Stimulated activated CD4-positive, alpha-beta T cell treated with anti-CD3 and anti-CD28 coated beads, Interleukin-1b, Interleukin-23, amount 100 ng/mL, for 24 hours (primary cell): ENCODE measurements around the gene PUS1.

Experiments used
- DNase-seq, 4 experiments: peaks; one replicate each; pipeline ENCODE4 v3.0.0-alpha.2; 2020; ENCODE audit warnings: low read depth in 4 of 4, low spot score in 1 of 4

The PUS1 gene

DNA sequence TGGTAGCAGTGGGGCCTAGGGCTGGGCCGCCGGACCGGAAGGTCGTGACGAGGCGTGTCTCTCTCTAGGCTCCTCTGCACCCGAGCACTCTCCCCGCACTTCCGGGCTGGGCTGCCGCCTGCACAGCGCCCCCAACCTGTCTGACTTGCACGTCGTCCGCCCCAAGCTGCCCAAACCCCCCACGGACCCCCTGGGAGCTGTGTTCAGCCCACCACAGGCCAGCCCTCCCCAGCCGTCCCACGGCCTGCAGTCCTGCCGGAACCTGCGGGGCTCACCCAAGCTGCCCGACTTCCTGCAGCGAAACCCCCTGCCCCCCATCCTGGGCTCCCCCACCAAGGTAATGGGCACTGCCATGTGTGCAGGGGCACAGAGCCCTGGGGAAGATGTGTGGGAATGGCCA, 13.3 kb upstream of the PUS1 start:
- no peak for DNase-seq

DNA sequence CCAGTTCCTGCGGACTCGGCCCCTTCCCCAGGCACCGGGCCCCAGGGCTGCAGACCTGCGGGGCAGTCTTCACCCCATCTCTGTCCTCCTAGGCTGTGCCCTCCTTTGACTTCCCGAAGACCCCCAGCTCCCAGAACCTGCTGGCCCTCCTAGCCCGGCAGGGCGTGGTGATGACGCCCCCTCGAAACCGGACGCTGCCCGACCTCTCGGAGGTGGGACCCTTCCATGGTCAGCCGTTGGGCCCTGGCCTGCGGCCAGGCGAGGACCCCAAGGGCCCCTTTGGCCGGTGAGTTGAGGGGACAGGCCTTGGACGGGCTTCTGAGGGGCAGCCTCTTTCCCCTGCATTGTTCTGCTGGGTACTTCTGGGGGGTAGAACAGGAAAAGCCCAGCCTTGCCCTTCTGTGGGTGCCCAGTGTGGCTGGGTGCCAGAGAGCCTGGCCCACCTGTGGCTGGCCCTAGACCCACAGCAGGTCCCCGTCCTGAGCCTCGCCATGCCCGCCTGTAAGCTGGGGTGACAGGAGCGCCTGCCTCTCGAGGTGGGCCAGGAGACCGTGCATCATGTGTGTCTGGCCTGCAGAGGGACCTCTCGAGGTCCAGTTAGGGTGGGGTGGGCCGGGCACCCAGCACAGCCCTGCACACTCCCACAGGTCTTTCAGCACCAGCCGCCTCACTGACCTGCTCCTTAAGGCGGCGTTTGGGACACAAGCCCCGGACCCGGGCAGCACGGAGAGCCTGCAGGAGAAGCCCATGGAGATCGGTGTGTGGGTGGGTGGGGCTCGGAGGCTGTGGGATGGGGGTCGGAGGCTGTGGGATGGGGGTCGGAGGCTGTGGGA, 12.6 kb upstream of the PUS1 start:
- DNase-seq = no peak

DNA sequence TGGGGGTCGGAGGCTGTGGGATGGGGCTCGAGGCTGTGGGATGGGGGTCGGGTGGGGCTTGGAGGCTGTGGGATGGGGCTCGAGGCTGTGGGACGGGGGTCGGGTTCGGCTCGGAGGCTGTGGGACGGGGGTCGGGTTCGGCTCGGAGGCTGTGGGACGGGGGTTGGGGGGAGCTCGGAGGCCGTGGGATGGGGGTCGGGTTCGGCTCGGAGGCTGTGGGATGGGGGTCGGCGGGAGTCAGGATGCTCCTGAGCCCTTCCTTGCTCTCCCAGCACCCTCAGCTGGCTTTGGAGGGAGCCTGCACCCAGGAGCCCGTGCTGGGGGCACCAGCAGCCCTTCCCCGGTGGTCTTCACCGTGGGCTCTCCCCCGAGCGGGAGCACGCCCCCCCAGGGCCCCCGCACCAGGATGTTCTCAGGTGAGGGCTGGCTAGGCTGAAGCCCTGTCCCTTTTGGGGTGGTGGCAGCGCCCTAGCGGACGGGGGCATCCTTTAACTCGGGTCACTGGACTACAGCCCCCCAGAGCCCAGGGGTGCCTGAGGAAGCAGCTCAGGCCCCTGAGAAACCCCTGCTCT, 11.9 kb upstream of the PUS1 start:
- no peak for DNase-seq

DNA sequence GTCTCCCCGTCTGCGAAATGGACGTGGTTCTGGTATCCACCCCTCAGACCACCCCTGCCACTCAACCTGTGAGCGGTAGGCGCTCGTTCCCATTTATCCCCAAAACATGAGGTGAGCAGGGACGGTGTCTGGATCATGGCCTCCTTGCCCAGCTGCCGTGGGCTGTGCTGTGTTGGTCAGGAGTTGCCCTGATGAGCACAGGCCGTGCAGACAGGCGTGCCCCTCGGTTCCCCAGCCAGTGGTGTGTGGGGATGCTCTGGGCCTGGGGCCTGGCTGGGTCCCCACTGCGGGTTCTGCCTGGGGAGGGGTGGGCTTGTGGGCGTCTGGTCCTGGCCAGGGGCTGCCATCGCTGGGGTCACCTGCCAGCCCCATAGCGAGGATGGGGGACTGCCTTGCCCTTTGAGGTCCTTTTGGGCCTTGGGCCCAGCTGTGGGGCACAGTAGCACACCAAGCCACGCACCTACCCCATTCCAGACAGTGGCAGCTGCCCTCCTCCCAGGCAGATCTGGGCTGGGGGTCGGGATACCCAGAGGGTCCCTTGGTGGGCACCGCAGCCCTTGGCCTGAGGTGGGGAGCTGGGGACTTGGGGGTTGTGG, 11.3 kb upstream of the PUS1 start:
- no peak for DNase-seq

DNA sequence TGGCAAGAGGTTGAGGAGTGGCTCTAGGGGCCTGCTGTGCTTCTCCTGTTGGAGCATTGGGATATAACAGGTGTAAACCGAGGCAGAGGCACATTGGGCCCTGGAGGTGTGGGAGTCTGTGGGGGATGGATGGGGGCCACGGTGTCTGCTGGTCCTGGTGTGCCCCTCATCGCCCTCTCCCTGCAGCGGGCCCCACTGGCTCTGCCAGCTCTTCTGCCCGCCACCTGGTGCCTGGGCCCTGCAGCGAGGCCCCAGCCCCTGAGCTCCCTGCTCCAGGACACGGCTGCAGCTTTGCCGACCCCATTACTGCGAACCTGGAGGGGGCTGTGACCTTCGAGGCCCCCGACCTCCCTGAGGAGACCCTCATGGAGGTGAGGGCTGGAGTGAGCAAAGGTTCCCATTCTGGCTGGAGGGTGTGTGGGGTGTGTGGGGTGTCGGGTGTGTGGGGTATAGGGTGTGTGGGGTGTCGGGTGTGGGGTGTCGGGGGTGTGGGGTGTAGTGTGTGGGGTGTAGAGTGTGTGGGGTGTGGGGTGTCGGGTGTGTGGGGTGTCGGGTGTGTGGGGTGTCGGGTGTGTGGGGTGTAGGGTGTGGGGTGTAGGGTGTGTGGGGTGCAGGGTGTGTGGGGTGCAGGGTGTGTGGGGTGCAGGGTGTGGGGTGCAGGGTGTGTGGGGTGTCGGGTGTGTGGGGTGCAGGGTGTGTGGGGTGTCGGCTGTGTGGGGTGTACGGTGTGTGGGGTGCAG, 10.6 kb upstream of the PUS1 start:
- DNase-seq = no peak

DNA sequence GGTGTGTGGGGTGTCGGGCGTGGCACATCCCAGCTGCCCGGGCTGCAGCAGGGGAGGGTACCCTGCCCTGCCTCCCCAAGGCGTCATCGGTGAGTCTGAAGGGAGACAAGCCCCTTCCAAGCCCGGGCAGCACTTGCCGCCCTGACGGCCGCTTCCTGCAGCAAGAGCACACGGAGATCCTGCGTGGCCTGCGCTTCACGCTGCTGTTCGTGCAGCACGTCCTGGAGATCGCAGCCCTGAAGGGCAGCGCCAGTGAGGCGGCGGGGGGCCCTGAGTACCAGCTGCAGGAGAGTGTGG, 10.1 kb upstream of the PUS1 start:
- DNase-seq = no peak

DNA sequence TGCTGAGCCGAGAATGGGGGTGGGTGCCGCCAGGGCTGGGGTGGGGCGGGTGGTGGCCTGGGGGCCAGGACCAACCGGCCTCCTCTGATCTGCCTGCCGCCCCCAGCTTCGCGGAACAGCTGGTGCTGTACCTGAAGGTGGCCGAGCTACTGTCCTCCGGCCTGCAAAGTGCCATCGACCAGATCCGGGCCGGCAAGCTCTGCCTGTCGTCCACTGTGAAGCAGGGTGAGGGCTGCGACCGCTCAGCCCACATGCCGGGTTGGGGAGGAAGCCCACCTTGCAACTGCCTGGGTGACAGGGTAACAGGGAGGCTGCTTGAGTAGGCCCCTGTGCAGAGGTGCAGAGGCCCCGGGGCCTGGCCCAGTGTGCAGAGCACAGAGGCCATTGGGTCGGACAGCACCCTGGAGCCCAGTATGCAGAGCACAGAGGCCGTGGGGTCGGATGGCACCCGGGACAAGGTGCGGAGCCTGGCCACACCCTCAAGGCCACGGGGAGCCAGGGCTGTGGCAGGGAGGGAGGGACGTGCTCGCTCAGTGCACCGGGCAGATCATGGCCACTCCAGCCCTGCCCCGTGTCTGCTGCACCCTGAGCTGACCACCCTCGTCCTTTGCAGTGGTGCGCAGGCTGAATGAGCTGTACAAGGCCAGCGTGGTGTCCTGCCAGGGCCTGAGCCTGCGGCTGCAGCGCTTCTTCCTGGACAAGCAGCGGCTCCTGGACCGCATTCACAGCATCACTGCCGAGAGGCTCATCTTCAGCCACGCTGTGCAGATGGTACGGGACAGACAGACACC, 9.5 kb upstream of the PUS1 start:
- no peak for DNase-seq

DNA sequence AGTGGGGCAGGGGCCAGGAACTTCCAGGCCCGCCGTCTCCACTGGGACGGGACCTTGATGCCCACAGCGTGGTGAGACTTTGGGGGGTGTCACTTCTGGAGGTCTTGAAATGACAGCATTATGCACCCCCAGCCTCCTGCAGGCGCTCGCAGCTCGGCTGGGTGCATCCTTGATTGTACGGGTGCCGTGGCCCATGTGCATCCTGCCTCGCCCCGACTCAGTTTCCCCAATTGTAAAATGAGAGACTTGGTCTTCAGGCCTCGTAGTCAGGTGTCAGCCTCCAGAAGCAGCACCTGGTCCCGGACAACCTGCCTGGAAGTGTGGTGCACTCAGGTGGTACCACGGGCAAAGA, 8.9 kb upstream of the PUS1 start:
- no peak for DNase-seq

DNA sequence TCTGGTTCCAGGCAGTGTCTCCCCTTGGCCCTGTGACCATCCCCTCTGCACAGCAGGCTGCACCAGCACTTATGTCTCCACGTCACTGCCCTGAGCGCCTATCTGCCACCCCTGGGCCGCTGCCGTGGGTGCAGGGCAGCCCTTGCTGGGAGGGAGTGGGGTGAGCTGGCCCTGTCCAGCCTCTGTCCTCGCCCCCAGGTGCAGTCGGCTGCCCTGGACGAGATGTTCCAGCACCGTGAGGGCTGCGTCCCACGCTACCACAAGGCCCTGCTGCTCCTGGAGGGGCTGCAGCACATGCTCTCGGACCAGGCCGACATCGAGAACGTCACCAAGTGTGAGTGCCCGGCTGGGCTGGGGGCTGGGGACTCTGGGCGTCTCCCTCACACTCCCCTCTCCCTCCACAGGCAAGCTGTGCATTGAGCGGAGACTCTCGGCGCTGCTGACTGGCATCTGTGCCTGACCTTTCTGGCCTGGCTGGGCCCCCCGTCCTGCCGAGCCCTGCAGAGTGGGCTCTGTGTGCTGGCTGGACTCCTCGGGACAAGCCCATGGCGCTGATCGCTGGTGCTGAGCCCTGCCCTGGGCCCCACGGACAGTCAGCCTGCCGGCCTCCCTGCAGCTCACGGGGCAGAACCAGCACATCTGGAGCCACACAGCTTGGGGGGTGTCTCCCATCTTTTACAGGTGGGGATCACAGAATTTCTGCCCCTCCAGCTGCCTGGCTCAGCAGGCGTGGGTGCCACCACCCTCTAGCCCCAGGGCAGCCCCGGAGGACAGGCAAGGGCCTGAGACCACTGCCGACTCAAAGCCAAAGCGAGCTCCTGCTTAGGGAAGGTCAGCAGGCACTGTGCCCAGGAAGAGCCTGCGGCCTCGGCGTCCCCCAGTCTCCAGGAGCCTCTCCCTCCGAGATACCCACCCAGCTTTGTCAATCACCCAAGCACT, 7.9 kb upstream of the PUS1 start:
- no peak for DNase-seq

DNA sequence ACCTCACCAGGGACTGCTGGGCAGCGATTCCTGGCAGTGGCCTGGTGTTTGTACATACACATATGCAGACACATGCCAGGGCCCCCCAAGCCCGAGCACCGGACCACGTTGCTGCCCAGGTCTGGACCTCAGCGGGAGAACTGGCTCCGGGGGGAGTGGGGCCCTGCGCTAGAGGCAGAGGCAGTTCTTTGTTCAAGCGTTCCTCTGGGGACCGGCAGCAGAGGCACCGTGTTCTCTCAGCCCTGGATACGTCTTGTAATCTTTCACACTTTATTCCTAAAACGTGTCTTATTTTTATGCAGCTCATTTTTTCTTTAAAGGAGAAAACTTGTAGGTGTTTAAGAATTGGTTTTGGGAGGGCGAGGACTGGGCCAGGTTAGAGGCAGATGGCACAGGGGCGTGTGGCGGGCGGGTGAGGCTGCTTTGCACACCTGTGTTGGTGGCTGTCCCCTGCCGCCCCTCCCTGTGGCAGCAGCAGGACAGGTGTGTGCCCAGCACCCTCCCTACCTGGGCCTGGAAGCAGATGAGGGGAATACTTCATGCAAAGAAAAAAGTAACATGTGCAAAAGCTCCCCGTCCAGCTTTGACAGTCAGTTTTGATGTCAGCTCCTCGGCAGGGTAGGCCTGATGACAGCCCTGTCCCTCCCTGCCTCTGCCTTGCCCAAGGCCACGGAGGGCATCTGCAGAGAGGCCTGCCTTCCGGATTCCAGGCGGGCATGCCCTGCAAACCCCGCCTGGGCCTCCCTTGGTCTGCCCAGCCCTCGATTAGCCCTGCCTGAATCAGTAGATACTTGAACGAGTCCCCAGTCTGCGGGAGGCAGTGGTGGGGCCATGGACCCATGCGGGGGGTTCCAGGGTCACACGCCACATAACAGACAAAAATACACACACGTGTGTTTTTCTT, 7.0 kb upstream of the PUS1 start:
- DNase-seq = no peak

DNA sequence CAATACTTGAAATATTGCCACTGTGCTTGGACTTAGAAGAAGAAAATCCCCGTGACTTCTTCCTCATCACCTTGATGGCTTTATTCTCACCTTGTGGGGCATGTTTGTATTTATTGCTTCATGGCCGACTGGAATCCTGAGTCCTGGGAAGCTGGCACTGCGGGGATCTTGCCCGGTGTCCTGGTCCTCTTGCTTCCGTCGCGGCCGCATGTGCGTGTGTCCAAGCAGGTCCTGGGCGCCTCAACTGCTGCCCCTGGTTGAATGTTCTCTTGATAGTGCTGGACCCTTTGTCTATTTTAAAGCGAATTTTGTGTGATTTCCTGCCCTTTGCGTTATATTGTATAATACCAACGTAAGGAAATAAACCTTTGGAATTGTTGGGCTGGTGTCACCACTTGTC, 6.3 kb upstream of the PUS1 start:
- DNase-seq = no peak

DNA sequence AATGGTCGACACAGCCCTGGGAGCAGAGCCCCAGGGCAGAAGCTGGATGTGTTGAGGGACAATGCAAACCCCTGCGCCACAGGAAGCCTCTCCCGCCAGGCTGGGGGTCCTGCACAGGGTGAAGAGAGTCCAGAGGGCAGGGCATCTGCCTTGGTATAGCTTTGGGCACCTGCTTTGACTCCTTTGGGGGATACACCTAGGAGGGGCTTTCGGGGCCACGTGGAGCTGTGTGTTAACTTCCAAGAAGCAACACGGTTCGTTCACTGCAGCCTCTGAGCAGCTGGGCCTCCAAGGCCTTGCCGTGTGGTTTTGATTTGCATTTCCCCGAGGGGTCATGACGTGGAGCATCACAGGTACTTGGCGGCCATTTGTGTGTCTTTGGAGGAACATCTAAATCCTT, 5.8 kb upstream of the PUS1 start:
- no peak for DNase-seq

DNA sequence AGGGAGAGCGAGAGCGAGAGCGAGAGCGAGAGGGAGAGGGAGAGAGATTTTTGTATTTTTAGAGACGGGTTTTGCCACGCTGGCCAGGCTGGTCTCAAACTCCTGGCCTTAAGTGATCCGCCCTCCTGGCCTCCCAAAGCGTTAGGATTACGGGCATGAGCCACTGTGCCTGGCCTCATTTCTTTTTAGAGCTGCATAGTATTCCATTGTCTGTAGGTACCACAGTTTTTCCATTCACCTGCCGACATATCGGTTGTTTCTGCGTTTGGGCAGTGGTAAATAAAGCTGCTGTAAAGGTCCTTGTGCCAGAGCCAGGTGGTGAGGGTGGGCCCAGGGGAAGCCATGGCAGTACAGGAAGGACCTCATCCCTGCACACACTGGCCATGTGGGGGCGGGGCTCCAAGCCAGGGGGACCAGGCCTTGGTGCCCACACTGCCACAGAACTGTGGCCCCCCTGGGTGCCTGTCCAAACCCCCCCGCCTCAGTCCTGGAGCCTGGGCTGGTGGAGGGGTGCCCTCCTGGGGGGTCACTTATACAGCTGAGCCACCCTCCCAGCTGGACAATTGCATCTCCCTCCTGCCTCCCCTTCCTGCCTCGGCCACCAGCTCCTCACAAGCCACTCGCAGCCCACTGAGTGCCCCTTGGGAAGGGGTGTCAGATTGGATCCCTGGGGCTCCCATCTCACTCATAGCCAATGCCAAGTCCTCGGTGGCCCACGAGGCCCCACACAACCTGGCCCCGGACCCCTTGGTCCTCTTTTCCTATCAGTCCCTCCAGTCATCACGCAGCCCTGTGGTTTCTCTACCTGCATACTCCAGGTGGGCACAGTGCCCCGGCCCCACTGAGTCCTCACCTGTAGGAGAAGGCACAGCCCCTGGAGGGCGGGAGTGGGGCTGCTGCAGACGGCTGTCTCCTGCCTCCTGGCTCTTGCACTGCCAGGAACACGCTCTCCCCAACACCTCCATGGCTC, 1.7 kb upstream of the PUS1 start:
- DNase-seq = no peak

DNA sequence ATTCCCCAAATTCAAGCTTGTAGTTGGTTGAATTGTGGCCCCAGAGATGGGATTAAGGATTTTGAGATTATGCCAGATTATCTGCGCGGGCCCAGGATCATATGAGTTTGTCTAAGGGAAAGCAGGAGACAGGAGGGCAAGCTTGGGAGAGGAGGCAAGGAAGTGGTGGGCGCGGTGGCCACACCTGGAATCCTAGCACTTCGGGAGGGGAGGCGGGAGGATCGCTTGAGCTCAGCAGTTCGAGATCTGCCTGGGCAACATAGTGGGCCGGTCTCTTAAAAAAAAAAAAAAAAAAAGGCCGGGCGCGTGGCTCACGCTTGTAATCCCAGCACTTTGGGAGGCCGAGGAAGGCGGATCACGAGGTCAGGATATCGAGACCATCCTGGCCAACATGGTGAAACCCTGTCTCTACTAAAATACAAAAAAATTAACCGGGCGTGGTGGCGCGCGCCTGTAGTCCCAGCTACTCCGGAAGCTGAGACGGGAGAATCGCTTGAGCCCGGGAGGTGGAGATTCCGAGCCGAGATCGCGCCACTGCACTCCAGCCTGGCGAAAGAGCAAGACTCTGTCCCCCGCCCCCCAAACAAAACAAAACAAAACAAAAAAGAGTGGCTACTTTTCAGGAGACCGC, 881 bp upstream of the PUS1 start:
- peak in 1 of 4 experiments; percentile 29 for DNase-seq

DNA sequence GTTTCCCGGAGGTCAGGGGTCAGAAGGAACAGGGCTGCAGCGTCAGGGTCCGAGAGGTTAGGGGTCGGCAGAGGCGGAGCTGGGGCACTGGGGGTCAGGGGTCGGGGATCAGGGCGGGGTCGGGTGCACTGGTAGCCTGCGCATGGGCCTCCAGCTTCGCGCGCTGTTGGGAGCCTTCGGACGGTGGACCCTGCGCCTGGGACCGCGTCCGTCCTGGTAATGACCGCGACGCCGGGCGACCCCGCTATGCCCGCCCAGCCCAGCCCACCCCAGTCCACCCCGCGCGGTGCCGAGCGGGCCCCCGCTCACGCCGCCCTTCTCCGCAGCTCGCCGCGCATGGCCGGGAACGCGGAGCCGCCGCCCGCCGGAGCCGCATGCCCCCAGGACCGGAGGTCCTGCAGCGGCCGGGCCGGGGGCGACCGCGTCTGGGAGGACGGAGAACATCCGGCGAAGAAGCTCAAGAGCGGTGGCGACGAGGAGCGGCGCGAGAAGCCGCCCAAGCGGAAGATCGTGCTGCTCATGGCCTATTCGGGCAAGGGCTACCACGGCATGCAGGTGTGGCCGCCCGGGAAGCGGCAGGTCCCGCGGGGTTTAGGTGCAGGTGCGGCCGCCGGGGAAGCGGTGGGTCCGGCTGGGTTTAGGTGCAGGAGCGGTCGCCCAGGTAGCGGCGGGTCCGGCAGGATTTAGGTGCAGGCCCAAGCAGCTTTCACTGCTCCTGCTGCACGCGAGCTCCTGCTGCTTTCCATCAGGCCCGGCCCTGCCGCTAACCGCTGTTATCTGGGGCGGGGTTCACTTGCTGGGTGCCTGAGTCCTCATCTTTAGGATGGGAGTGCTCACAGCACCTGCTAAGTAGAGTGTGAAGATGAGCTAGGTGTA, 743 bp downstream of the PUS1 start:
- DNase-seq = no peak

DNA sequence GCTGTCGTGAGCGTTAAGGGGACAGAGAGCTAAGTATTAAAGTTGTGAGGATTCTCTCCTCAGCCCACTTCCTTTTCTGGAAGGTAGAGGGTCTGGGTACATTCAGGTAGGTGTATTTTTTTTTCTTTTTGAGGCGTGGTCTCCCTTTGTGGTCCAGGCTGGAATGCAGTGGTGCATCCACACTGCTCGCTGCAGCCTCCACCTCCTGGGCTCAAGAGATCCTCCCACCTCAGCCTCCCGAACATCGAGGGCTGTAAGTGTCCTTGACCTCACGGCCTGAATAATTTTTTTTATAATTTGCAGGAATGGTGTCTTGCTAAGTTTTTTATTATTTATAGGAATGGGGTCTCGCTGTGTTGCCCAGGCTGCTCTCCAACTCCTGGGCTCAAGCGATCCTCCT, 1.4 kb downstream of the PUS1 start:
- no peak for DNase-seq

DNA sequence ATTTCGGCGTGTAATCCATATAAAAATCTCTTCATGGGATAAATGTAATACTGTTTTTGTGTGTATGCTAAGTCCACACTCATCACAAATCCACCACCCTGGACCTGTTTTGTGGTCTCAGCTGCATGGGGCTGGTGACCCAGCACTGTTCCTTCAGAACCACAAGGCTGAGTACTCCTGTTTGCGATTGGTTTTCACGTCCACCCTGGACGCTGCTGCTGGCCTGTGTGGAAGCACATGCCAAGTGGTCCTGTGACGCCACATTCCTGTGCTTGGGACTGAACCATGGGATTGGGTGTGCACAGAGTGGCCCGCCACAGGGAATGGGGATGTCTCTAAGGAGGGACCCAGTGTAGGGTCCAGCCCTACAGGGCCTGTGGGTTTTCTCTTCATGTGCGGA, 4.3 kb downstream of the PUS1 start:
- no peak for DNase-seq
